H9 (cell line): ENCODE results near the gene SIVA1. TPM values are rescaled to one million over a fixed set of nuclear protein-coding genes. Genes with fewer than 3 reads are reported as not detected.

ENCODE experiments used
- DNase-seq: peaks from one replicate; pipeline ENCODE4 v3.0.0-alpha.2; 2017
- H2AFZ ChIP-seq: one replicate; pipeline ENCODE4 v1.6.1; 2013; ENCODE audit warnings: mild to moderate bottlenecking, low read length, control low read depth, moderate library complexity
- H2AK5ac ChIP-seq: 2 replicates; pipeline ENCODE4 v1.6.1; 2013; ENCODE audit warnings: low read length, control low read depth, mixed read lengths; ENCODE audit not compliant: insufficient read length
- H2BK120ac ChIP-seq: one replicate; pipeline ENCODE4 v1.6.1; 2013; ENCODE audit warnings: low read depth, mild to moderate bottlenecking, low read length, control low read depth, inconsistent platforms; ENCODE audit not compliant: poor library complexity, severe bottlenecking
- H2BK12ac ChIP-seq: 2 replicates; pipeline ENCODE4 v1.6.1; 2013; ENCODE audit warnings: low read length, control low read depth, mixed read lengths, low read depth; ENCODE audit not compliant: insufficient read length
- H2BK15ac ChIP-seq: 2 replicates; pipeline ENCODE4 v1.6.1; 2013; ENCODE audit warnings: low read depth, low read length, control low read depth
- H2BK20ac ChIP-seq: one replicate; pipeline ENCODE4 v1.6.1; 2013; ENCODE audit warnings: low read depth, mild to moderate bottlenecking, low read length, control low read depth, inconsistent platforms; ENCODE audit not compliant: poor library complexity, severe bottlenecking
- H2BK5ac ChIP-seq: 2 replicates; pipeline ENCODE4 v1.6.1; 2013; ENCODE audit warnings: low read length, control low read depth, mixed read lengths; ENCODE audit not compliant: insufficient read length
- H3K14ac ChIP-seq: 2 replicates; pipeline ENCODE4 v1.6.1; 2013; ENCODE audit warnings: low read length, control low read depth; ENCODE audit not compliant: insufficient read depth
- H3K18ac ChIP-seq: 2 replicates; pipeline ENCODE4 v1.6.1; 2013; ENCODE audit warnings: low read depth, mild to moderate bottlenecking, mixed read lengths, low read length, control low read depth; ENCODE audit not compliant: insufficient read length
- H3K23ac ChIP-seq: 2 replicates; pipeline ENCODE4 v1.6.1; 2013; ENCODE audit warnings: low read length, control low read depth, mixed read lengths, low read depth; ENCODE audit not compliant: insufficient read length
- H3K23me2 ChIP-seq: 2 replicates; pipeline ENCODE4 v1.6.1; 2013; ENCODE audit warnings: low read depth, mild to moderate bottlenecking, mixed read lengths, low read length, control low read depth; ENCODE audit not compliant: insufficient read length, poor library complexity, severe bottlenecking
- H3K27ac ChIP-seq: 2 replicates; pipeline ENCODE4 v1.5.1; 2013; ENCODE audit warnings: low read length, control low read depth, mixed read lengths, low read depth; ENCODE audit not compliant: insufficient read length
- H3K27me3 ChIP-seq: 2 replicates; pipeline ENCODE4 v1.6.1; 2013; ENCODE audit warnings: low read length, control low read depth, inconsistent platforms; ENCODE audit not compliant: insufficient read depth
- H3K4ac ChIP-seq: 2 replicates; pipeline ENCODE4 v1.6.1; 2013; ENCODE audit warnings: low read depth, mild to moderate bottlenecking, control low read depth, inconsistent platforms, low read length, moderate library complexity
- H3K4me1 ChIP-seq: 2 replicates; pipeline ENCODE4 v1.6.1; 2013; ENCODE audit warnings: low read length, control low read depth, inconsistent platforms; ENCODE audit not compliant: insufficient read depth
- H3K4me2 ChIP-seq: 2 replicates; pipeline ENCODE4 v1.6.1; 2013; ENCODE audit warnings: low read length, control low read depth, mixed read lengths; ENCODE audit not compliant: insufficient read length, insufficient read depth
- H3K56ac ChIP-seq: 2 replicates; pipeline ENCODE4 v1.6.1; 2013; ENCODE audit warnings: low read depth, mild to moderate bottlenecking, mixed read lengths, low read length, control low read depth; ENCODE audit not compliant: insufficient read length
- H3K79me1 ChIP-seq: 2 replicates; pipeline ENCODE4 v1.6.1; 2013; ENCODE audit warnings: low read depth, mild to moderate bottlenecking, moderate library complexity, low read length, control low read depth, inconsistent platforms; ENCODE audit not compliant: insufficient read depth, poor library complexity, severe bottlenecking
- H3K79me2 ChIP-seq: 2 replicates; pipeline ENCODE4 v1.6.1; 2013; ENCODE audit warnings: low read length, control low read depth, inconsistent platforms; ENCODE audit not compliant: insufficient read depth
- H3K9ac ChIP-seq: 2 replicates; pipeline ENCODE4 v1.6.1; 2013; ENCODE audit warnings: low read length, control low read depth, mixed read lengths; ENCODE audit not compliant: insufficient read length; ENCODE audit errors: extremely low read depth
- H3K9me3 ChIP-seq: one replicate; pipeline ENCODE4 v1.6.1; 2013; ENCODE audit warnings: low read depth, low read length, inconsistent platforms; ENCODE audit not compliant: control insufficient read depth
- H3T11ph ChIP-seq: one replicate; pipeline ENCODE4 v1.6.1; 2013; ENCODE audit warnings: mild to moderate bottlenecking, low read length, control low read depth, inconsistent platforms
- H4K20me1 ChIP-seq: one replicate; pipeline ENCODE4 v1.6.1; 2013; ENCODE audit not compliant: control insufficient read depth, insufficient read length, insufficient read depth
- H4K5ac ChIP-seq: 2 replicates; pipeline ENCODE4 v1.6.1; 2013; ENCODE audit warnings: low read depth, mild to moderate bottlenecking, mixed read lengths, low read length, control low read depth; ENCODE audit not compliant: insufficient read length
- H4K8ac ChIP-seq: replicated peaks from 2 replicates; pipeline ENCODE4 v1.6.1; 2013; ENCODE audit warnings: low read length, control low read depth, mixed read lengths, low read depth; ENCODE audit not compliant: insufficient read length
- H4K91ac ChIP-seq: 2 replicates; pipeline ENCODE4 v1.6.1; 2013; ENCODE audit warnings: low read depth, mild to moderate bottlenecking, moderate library complexity, mixed read lengths, low read length, control low read depth; ENCODE audit not compliant: insufficient read length
- H3K27ac Mint-ChIP-seq, 3 experiments: 2 replicates in 2 of 3; 3 replicates in 1 of 3; pipeline ENCODE4 v1.8.0; 2020 to 2021; ENCODE audit warnings: mixed read lengths in 3 of 3, mild to moderate bottlenecking in 1 of 3, moderate library complexity in 1 of 3
- H3K27me3 Mint-ChIP-seq: 2 replicates; pipeline ENCODE4 v1.8.0; 2021; ENCODE audit warnings: low read depth, mild to moderate bottlenecking, moderate library complexity, mixed read lengths
- H3K36me3 Mint-ChIP-seq, 3 experiments: 2 replicates in 2 of 3; 3 replicates in 1 of 3; pipeline ENCODE4 v1.8.0; 2020 to 2021; ENCODE audit warnings: low read depth in 3 of 3, mixed read lengths in 3 of 3; ENCODE audit not compliant: insufficient read depth in 1 of 3
- H3K4me1 Mint-ChIP-seq, 2 experiments: 2 replicates each; pipeline ENCODE4 v1.8.0; 2020; ENCODE audit warnings: mixed read lengths in 2 of 2
- H3K4me3 Mint-ChIP-seq, 2 experiments: 2 replicates in 1 of 2; 3 replicates in 1 of 2; pipeline ENCODE4 v1.8.0; 2020 to 2021; ENCODE audit warnings: mild to moderate bottlenecking in 2 of 2, mixed read lengths in 2 of 2, moderate library complexity in 1 of 2
- H3K9me3 Mint-ChIP-seq, 2 experiments: 2 replicates in 1 of 2; 3 replicates in 1 of 2; pipeline ENCODE4 v1.8.0; 2020; ENCODE audit warnings: mild to moderate bottlenecking in 2 of 2, mixed read lengths in 2 of 2, moderate library complexity in 1 of 2
- WGBS: extraction: QIAGEN DNeasy Blood & Tissue Kit; methylation state at CpG from one replicate; pipeline ENCODE4 v1.1.7; 2013; ENCODE audit warnings: missing lambda C conversion rate, low lambda C conversion rate, mixed read lengths; ENCODE audit not compliant: insufficient read length; ENCODE audit errors: extremely low coverage; 5-methylcytosine and 5-hydroxymethylcytosine counted together
- total RNA-seq: library from RNA; stranded (reverse); gene quantifications from 2 replicates; pipeline ENCODE4 v1.2.1, GENCODE V29; 2021
- TF ChIP-seq, protein P1 (sequence below): fragments of 200-600 bp; sonication (generic); conservative IDR thresholded peaks from 3 replicates; pipeline ENCODE4 v1.8.0; 2021; ENCODE audit warnings: antibody characterized with exemption, mild to moderate bottlenecking

The SIVA1 gene
- total RNA-seq, 1 experiment from 2014 or later = 125 TPM

- no CpG with 5 or more reads among the region's 31 CpGs for WGBS
Measured at GRCh38 chr14:104789752-104790743, 37.1 kb downstream of the SIVA1 start.

More at GRCh38 chr14:104789752-104790743, 37.1 kb downstream of the SIVA1 start:
- Histone ChIP-seq H2BK20ac (no peak overlapping the region), H3K79me2 (no peaks in the 10 kb centered on the region; the same call in 1 of the 2 replicates), H2BK5ac (no peak overlapping the region), H3K23me2 (peaks cover 8% of the 10 kb centered on the region), H2AK5ac (no peak overlapping the region), H3K27ac (no peak overlapping the region), H4K8ac (no peak overlapping the region), H3K14ac (no peak overlapping the region), H3K79me1 (peaks cover 3% of the 10 kb centered on the region), H3K4ac (no peak overlapping the region), H4K91ac (no peak overlapping the region), H3K4me2 (no peak overlapping the region), H2BK12ac (no peak overlapping the region), H3K9ac (no peak overlapping the region), H2BK15ac (no peak overlapping the region), H4K20me1 (no peaks in the 10 kb centered on the region), H3K18ac (no peak overlapping the region), H3K4me1 (no peaks in the 10 kb centered on the region), H2AFZ (no peak overlapping the region), H3K9me3 (no peaks in the 10 kb centered on the region), H4K5ac (no peak overlapping the region), H3K23ac (no peak overlapping the region), H3K56ac (no peak overlapping the region), H3K27me3 (no peaks in the 10 kb centered on the region), H2BK120ac (no peak overlapping the region), H3T11ph (no peak overlapping the region)
- no peaks in the 10 kb centered on the region for H3K9me3 Mint-ChIP-seq
- peaks cover 12 to 21% of the 10 kb centered on the region in 2 experiments for H3K4me1 Mint-ChIP-seq
- no peak overlapping the region; a peak in 1 of 7 replicates for H3K27ac Mint-ChIP-seq
- DNase-seq = no peak
- H3K27me3 Mint-ChIP-seq = no peaks in the 10 kb centered on the region
- H3K4me3 Mint-ChIP-seq = no peak overlapping the region
- peaks cover 6 to 19% (median 16%) of the 10 kb centered on the region in 3 experiments; a peak in 6 of 7 replicates for H3K36me3 Mint-ChIP-seq
- TF ChIP-seq, protein P1, sequence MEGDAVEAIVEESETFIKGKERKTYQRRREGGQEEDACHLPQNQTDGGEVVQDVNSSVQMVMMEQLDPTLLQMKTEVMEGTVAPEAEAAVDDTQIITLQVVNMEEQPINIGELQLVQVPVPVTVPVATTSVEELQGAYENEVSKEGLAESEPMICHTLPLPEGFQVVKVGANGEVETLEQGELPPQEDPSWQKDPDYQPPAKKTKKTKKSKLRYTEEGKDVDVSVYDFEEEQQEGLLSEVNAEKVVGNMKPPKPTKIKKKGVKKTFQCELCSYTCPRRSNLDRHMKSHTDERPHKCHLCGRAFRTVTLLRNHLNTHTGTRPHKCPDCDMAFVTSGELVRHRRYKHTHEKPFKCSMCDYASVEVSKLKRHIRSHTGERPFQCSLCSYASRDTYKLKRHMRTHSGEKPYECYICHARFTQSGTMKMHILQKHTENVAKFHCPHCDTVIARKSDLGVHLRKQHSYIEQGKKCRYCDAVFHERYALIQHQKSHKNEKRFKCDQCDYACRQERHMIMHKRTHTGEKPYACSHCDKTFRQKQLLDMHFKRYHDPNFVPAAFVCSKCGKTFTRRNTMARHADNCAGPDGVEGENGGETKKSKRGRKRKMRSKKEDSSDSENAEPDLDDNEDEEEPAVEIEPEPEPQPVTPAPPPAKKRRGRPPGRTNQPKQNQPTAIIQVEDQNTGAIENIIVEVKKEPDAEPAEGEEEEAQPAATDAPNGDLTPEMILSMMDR = no peak
